Suppressor macrophage treated with lipopolysaccharide for 1 hour (primary cell): ENCODE data around the gene AGRP.

Experiments
- DNase-seq, 3 donors: peaks; one replicate each; pipeline ENCODE4 v3.0.0-alpha.2; 2020 to 2022

Gene AGRP

GRCh38 chr16:67445126-67445426 is 38.3 kb downstream of the AGRP start:
- no peak for DNase-seq

- no peak for DNase-seq
These were observed 38.9 kb downstream of the AGRP start for GRCh38 chr16:67444259-67445125.

- DNase-seq, result no peak
These were observed 40.1 kb downstream of the AGRP start for GRCh38 chr16:67443265-67443664.

- no peak for DNase-seq
These were observed 40.6 kb downstream of the AGRP start for GRCh38 chr16:67442581-67443255.

GRCh38 chr16:67441907-67442306 is 41.4 kb downstream of the AGRP start:
- no peak for DNase-seq

- no peak for DNase-seq
These were observed 42.0 kb downstream of the AGRP start for GRCh38 chr16:67441271-67441753.

GRCh38 chr16:67438824-67439393 is 44.4 kb downstream of the AGRP start:
- no peak for DNase-seq

GRCh38 chr16:67438098-67438791 is 45.1 kb downstream of the AGRP start:
- DNase-seq, result no peak

GRCh38 chr16:67437513-67437912 is 45.8 kb downstream of the AGRP start:
- no peak for DNase-seq

GRCh38 chr16:67436640-67437193 is 46.6 kb downstream of the AGRP start:
- DNase-seq, result no peak

GRCh38 chr16:67435758-67436164 is 47.6 kb downstream of the AGRP start:
- DNase-seq, result no peak

GRCh38 chr16:67433131-67433719 is 50.1 kb downstream of the AGRP start:
- DNase-seq, result no peak
